GM19238 (cell line): ENCODE measurements around the gene AGMO.

Source experiments
- DNase-seq: peaks from one replicate; pipeline ENCODE4 v3.0.0; 2011; ENCODE audit warnings: low spot score; ENCODE audit not compliant: insufficient read length

Gene AGMO

DNA sequence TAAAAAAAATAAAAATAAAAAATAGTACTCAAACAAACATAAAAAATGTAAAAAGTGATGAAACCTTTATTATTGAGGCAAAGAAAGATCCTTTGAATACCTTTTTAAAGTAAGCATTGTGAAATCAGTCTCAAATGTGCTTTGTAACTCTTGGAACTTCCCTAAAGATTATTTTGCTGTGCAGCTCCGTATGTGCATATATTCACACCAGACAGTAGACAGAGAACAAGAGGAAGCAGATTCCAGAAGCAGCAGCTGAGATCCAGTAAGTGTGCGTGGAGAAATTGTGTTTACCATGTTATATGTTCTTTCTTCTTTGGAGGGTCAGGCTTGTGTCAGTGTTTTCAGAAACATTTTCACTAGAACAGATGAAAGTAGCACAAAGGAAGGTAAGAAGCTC lies 324.9 kb downstream of the AGMO start:
- no peak for DNase-seq

DNA sequence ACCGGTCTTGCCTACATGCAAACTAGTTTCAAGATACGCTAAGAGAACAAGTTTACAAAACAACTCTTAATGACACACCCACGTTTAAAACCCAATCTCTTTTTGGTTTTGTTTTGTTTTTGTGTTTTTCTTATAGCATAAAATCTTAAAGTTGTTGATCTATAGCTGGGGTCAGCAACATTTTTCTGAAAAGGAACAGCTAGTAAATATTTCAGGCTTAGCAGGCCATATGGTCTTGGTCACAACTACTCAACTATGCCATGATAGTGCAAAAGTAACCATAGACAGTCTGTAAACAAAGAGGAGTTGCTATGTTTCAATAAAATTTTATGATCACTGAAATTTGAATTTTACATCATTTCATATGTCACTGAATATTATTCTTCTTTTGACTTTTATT lies 327.4 kb downstream of the AGMO start:
- no peak for DNase-seq

DNA sequence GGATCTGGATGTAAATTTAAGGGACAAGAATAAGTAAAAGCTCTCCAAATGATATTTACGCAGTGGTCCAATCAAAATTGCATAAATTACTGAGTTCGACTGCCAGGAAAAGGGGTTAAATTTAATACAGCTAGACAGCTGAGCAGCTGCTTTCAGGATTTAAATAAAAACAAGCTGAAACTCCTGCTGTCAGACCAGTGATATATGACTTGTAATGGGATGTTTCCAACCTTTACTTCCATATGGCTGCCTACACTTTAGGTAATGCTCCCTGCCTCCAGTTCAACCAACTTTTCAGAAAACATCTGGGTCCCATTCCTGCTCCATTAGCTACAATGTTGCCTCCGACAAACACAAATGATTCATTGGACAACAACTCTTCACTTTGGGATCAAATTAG lies 333.0 kb downstream of the AGMO start:
- DNase-seq = no peak

DNA sequence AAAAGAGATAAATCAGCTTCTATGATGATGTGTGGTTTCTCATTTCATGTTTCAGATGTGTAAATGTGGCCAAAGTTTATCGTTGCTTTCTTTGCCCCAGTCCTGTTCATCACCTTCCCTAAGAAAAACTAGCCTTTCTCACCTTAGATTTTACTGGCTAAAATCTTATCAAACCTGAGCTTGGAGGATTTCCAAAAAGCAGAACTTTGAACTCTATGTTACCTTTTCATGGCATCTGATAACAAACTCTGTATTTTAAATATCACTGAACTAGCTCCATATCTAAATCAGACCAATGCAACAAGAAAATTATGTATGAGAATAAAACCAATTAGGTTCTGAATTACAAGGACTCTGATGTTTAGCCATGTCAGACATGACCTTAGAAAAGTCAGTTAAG lies 335.8 kb downstream of the AGMO start:
- no peak for DNase-seq

DNA sequence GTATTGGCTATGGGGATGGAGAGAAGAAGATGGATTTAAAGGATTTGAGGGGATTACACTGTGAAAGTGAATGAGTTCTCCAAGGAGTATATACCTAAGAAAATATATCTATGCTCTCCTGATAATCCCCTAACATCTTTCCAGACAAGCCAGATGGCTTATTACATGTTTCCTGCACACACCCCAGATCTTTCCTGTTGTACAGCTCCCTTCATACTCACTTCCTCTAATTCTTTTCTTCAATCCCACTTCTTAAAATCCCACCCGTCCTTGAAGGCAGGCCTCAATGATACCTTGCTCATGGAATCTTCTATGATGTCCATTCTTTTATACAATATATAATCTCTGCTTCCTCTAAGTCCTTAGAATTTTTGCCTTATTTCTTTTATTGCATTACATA lies 342.1 kb downstream of the AGMO start:
- DNase-seq = no peak

DNA sequence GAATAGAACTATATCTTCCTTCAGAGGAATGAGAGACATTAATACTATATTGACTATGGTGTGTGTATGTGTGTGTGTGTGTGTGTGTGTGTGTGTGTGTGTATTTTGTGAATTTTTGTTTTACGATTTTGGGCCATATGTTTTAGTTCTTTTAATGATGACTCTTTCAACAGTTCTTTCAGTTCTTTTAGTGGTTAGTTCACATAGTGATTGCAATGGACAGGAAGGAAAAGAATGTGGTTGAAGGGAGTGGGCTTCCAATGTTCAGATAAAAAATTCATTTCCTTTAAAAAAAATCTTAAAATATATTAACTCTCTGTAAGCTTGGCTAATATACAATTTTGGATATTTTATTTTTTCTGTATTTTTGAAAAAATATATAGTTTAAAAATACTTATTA lies 343.6 kb downstream of the AGMO start:
- DNase-seq = no peak

DNA sequence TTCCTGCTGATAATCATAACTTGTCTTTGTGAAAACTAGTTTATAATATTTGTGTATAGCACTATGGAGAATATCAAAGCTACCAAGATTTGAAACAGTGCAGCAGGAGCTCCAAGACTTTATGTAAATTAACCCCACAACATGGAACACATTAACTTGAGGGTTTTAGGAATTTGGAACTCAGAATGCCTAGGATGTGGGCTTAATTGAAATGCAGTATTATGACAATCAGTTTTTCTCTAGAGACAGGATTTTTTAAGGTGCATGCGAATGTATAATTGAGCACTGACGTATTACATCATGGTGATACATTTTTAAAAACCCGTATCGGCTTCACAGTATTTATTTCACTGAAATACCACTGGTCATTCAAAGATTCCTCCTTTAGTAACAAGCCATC lies 346.2 kb downstream of the AGMO start:
- no peak for DNase-seq

DNA sequence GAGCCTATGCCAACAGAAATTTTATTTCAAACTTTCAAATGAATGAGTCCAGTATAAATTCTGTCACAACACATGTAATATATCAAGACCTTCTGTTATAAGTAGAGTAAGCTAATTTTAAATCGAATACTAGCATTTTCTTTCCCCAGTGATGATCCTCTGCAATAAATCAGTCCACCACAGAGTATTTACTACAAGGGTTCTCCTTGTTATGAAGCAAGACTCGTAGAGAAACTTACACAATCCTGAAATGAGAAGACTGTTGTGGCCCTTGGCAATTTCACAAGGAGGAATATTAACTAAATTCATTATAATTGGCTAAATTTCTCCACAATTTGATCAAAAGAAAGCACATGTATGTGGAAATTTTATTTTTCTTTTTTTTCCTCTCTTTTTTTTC lies 346.8 kb downstream of the AGMO start:
- no peak for DNase-seq

DNA sequence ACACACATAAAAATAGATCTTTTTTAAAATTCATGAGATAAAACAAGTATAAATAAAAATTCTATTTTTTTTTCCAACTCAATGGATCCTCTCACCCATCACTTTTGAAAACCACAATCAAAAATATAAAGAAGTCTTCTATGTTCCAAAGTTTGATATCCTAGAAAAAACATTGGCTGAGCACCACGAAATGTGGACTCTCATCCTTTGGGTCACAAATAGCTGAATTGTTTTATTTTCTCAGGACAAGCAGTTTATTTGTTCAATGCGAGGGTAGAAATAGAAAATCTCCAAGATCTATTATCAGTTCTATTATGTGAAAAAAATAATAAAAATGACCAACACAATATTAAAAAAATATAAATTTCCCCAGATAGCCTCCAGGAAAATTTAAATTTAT lies 348.7 kb downstream of the AGMO start:
- no peak for DNase-seq

DNA sequence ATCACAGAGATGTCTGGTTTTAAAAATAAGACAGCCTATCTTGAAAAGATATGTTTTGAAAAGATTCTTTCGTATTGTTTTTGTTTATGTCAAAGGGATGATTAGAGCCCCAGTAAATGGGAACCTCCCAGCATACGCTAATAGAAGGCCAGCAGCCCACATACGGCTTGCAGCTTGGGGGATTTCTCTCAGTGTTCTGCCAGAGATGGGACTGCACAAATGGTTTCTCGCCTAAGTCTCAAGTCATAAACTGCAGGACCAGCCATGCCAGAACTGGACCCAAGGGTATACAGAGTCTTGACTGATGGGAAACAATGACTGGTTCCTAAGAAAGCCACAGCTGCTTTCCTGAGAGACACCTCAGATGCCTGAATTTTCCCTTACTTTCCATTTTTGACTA lies 352.4 kb downstream of the AGMO start:
- DNase-seq = no peak

DNA sequence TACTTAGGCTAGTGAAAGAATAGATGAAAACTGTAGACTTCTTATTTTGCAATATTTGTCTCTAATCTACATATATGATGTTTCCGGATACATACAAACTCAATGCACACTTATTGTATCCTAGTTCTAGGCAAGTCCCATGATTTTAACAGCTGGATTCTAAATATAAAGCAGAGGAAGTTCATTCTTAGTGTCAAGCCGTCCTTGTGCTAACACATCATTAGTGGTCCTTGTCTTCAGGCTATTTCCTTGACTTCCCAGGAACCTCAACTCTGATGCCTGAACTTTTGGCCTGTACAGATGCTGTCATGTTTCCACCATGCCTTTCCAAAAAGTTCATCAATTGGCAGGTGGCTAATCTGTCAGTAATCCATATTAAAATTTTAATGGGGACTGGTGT lies 357.4 kb downstream of the AGMO start:
- DNase-seq = no peak

DNA sequence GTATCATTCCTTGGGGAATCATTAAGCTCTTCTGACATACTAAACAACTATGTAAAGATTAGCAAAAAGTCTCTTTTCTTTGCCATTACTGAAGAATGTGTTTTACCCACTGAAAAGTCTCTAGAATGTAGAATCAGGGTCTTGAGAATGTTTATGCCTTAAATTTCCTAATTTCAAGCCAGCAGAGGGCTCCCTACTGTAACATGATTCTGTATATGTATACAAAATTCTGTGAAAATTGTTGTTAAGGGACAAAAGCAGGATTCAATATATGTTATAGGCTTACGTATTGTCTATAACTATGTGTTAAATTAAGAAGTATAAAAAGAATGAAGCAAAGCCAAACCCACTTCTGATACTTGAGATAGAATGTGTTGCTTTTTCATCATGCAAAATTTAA lies 362.3 kb downstream of the AGMO start:
- DNase-seq = no peak

DNA sequence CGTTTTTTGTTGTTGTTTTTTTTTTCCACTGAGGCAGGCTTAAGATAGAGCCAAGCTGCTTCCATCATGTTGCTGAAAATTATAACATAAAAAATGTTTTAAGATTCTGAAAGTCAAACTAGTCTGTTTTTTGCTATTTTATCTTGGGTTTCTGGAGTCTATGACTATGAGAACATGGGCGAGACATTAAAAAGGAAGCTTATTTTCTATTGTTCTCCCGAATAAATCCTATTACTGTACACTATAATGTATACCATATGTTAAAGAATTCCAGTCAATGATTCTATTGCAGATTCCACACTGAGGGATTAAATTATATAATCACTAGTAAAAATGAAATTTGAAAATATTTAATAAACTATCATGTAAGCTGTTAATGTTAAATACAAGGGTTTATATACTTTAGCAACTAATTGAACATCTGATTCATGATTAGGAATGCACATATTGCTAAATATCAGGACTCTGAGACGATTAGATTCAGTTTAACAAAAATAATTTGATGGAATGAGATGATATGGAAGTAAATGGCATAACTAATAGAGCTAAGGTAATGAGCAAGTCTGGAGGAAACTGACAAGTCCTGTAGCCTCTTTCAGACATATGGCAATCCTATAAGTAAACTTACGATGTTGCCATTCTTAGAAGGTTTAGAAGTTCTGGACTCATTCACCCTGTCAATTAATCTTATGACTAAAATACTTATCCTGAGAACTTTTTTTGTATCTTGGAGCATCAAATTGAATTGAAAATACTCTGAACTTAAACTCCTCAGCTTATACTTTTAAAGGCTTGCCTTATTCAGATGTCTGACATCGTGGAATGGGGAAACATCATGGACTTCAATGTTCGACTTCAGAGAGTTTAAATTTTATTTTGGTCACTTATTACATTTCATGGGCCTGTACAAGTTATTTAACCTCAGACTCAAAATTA lies 364.5 kb downstream of the AGMO start:
- DNase-seq = no peak

DNA sequence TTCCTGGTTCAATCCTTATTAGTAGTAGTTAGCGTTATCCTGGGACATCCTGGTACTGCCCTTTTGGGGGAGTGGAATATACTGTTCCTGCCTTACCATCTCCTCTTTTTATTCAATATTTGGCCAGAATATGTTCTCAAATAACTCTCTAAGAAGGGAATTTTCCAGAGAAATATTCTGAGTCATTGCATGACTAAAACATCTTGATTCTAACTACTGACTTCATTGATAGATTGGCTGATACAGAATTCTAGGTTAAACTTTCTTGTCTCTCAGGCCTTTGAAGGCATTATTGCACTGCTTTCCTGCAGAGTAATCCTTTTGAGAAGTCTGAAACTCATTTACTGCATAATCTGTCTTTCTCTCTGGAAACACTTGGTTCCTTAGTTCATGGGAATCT lies 383.8 kb downstream of the AGMO start:
- no peak for DNase-seq

DNA sequence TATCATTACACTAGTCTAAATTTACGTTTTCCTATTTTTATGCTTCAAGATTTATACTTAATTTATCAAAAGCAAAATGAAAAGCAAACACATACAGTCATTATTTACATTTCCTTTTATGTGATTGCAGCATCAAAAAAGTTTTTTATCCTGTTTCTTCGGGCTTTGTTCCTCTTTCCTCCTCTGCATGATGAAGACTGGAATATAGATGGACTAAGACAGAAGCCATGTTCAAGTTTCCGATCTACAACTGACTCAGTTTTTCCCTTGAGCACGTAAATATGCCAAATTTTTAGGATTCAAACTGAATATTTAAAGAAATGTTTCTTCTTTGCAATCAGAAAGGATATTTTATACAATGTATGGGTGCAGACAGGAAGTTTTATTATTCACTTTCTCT lies 385.7 kb downstream of the AGMO start:
- no peak for DNase-seq

DNA sequence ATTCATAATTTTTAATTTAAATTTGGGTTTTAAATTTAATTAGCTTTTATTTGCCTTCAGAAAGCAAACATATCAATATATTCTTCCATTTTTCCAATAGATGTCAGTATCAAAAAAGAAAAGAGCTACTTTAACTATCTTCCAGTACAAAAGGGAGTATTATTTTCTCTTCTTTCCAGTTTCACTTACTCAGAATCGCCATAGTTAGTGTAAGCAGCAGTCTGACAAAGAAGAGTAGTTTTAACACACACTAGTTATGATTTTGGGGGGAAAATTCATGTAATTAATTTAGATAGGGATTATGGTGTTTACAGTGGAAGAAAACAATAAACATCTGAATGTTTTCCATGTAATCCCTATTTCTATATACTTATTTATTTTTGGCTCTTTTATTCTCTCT lies 386.7 kb downstream of the AGMO start:
- DNase-seq = no peak

DNA sequence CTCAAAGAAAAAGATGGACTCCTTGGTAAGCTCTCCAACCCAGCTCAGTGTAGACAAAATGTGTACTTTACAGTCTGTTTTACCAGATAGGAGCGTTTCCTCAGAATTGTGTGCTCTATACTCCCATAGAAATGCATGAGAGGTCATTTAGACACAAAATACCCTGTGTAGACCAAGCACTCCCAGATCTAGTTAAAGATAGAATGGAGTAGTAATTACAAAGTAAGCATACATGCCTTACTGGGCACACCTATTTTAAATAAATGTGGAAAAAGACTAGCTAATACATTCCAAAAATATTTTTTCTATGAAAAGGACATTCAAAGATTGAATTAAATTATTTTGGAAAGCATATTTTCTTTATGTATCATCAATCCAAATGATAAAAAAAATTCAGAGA lies 387.3 kb downstream of the AGMO start:
- DNase-seq = no peak

DNA sequence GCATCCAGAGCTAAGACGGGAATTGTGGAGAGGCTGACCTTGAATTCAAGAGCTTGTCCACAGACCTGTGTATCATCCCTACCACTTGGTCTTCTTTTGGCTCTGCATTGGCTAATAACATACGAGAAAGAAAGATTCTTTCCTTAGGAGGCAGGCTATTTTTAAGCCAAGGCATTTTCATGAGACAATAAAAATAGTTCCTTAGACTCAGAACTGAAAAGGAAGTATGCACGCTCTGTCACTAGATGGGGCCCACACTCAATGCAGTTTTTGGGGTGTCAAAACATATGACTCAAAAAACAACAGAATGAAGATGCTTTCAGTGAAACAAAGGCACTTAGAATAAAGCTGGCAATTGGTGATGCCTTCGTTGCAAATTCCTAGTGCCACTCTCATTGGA lies 393.3 kb downstream of the AGMO start:
- DNase-seq = no peak

DNA sequence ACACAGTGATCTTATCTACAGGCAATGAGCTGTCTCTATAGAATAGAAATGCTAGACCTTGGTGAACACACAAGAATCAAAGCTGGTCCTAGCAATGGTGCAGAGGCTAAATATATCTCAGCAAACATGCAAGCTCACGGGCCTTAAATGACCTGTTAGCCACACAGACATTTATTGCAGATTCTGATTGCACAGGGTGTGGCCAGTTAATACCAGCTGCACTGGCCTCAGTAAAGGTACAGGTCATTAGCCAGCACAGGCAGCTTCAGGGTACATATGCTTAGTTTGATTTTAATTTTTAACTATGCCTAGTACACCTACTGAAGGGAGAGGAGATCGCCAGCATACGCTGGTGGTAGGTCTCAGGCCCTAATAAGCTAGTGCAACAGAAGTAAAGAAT lies 393.9 kb downstream of the AGMO start:
- DNase-seq = no peak

DNA sequence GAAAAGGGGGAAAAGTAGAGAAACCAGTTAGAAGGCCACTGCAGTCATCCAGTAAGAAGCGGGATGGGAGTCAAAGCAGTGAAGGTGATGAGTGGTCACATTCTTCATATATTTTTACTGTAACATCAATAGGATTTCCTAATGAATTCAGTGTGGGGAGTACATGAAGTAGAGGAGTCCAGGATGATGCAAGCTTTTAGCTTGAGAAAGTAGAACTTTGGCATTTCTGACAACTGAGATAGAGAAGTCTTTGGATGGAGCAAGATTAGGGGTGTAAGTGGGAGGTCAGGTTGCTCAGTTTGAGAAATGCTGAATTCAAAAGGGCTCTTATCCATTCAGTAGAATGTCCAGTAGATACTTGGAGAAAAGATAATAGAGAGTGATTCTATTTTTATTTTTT lies 395.2 kb downstream of the AGMO start:
- no peak for DNase-seq

DNA sequence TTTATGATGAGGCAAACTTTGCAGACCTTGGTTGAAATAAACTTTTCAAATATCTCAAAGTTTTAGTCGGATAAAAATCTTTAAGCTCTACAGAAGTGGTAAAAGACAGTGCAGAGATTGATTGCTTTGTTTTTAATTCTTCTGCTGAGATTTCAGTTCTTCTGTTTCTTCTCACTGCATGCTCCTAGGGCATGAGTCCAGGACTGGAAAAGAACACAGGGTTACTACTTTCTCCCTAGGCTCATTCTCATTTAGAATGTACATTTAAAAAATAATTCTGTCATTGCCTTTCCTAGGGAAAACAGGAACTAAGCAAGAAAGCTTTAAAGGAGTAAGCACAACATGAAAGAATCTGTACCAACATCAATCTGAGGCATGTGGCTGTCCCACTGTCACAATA lies 402.6 kb downstream of the AGMO start:
- DNase-seq = no peak

DNA sequence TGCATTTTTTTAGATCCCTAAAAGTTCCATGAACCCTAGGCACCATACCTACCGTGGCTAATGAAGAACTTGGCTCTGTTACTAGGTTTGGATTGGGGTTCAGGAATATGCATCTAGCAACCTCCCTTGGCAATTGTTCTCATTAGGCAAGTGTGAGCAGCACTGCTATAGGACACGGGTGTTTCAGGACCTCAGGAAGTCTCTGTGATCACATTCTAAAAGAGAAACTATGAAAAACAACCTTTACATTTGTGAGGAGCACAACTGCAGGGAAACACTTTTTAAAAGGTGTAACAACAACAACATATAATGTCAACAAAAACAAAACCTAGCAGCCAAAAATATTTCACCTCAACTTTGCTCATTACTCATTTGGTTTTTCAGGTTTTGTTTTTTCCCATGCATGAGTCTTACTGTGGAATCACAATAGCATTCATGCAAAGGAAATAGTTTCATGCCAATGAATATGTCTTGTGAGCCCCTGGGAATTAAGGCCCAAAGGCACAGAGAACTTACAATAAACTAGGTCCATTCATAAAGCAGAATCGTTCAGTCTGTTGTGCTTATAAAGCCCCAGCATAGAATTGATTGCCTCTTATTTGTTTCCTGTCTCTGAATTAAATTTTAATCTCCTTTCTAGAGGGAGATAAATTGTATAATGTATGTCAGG lies 403.5 kb downstream of the AGMO start:
- DNase-seq = no peak
